H9 (cell line): Measurements from ENCODE around the gene HIGD2B. TPM values are rescaled to one million over a fixed set of nuclear protein-coding genes. Genes with fewer than 3 reads are reported as not detected.

Source experiments
- DNase-seq: peaks from one replicate; pipeline ENCODE4 v3.0.0-alpha.2; 2017
- H2AFZ ChIP-seq: one replicate; pipeline ENCODE4 v1.6.1; 2013; ENCODE audit warnings: mild to moderate bottlenecking, low read length, control low read depth, moderate library complexity
- H2AK5ac ChIP-seq: 2 replicates; pipeline ENCODE4 v1.6.1; 2013; ENCODE audit warnings: low read length, control low read depth, mixed read lengths; ENCODE audit not compliant: insufficient read length
- H2BK120ac ChIP-seq: one replicate; pipeline ENCODE4 v1.6.1; 2013; ENCODE audit warnings: low read depth, mild to moderate bottlenecking, low read length, control low read depth, inconsistent platforms; ENCODE audit not compliant: poor library complexity, severe bottlenecking
- H2BK12ac ChIP-seq: 2 replicates; pipeline ENCODE4 v1.6.1; 2013; ENCODE audit warnings: low read length, control low read depth, mixed read lengths, low read depth; ENCODE audit not compliant: insufficient read length
- H2BK15ac ChIP-seq: 2 replicates; pipeline ENCODE4 v1.6.1; 2013; ENCODE audit warnings: low read depth, low read length, control low read depth
- H2BK20ac ChIP-seq: one replicate; pipeline ENCODE4 v1.6.1; 2013; ENCODE audit warnings: low read depth, mild to moderate bottlenecking, low read length, control low read depth, inconsistent platforms; ENCODE audit not compliant: poor library complexity, severe bottlenecking
- H2BK5ac ChIP-seq: 2 replicates; pipeline ENCODE4 v1.6.1; 2013; ENCODE audit warnings: low read length, control low read depth, mixed read lengths; ENCODE audit not compliant: insufficient read length
- H3K14ac ChIP-seq: 2 replicates; pipeline ENCODE4 v1.6.1; 2013; ENCODE audit warnings: low read length, control low read depth; ENCODE audit not compliant: insufficient read depth
- H3K18ac ChIP-seq: 2 replicates; pipeline ENCODE4 v1.6.1; 2013; ENCODE audit warnings: low read depth, mild to moderate bottlenecking, mixed read lengths, low read length, control low read depth; ENCODE audit not compliant: insufficient read length
- H3K23ac ChIP-seq: 2 replicates; pipeline ENCODE4 v1.6.1; 2013; ENCODE audit warnings: low read length, control low read depth, mixed read lengths, low read depth; ENCODE audit not compliant: insufficient read length
- H3K23me2 ChIP-seq: 2 replicates; pipeline ENCODE4 v1.6.1; 2013; ENCODE audit warnings: low read depth, mild to moderate bottlenecking, mixed read lengths, low read length, control low read depth; ENCODE audit not compliant: insufficient read length, poor library complexity, severe bottlenecking
- H3K27ac ChIP-seq: 2 replicates; pipeline ENCODE4 v1.5.1; 2013; ENCODE audit warnings: low read length, control low read depth, mixed read lengths, low read depth; ENCODE audit not compliant: insufficient read length
- H3K27me3 ChIP-seq: 2 replicates; pipeline ENCODE4 v1.6.1; 2013; ENCODE audit warnings: low read length, control low read depth, inconsistent platforms; ENCODE audit not compliant: insufficient read depth
- H3K4ac ChIP-seq: 2 replicates; pipeline ENCODE4 v1.6.1; 2013; ENCODE audit warnings: low read depth, mild to moderate bottlenecking, control low read depth, inconsistent platforms, low read length, moderate library complexity
- H3K4me1 ChIP-seq: 2 replicates; pipeline ENCODE4 v1.6.1; 2013; ENCODE audit warnings: low read length, control low read depth, inconsistent platforms; ENCODE audit not compliant: insufficient read depth
- H3K4me2 ChIP-seq: 2 replicates; pipeline ENCODE4 v1.6.1; 2013; ENCODE audit warnings: low read length, control low read depth, mixed read lengths; ENCODE audit not compliant: insufficient read length, insufficient read depth
- H3K56ac ChIP-seq: 2 replicates; pipeline ENCODE4 v1.6.1; 2013; ENCODE audit warnings: low read depth, mild to moderate bottlenecking, mixed read lengths, low read length, control low read depth; ENCODE audit not compliant: insufficient read length
- H3K79me1 ChIP-seq: 2 replicates; pipeline ENCODE4 v1.6.1; 2013; ENCODE audit warnings: low read depth, mild to moderate bottlenecking, moderate library complexity, low read length, control low read depth, inconsistent platforms; ENCODE audit not compliant: insufficient read depth, poor library complexity, severe bottlenecking
- H3K79me2 ChIP-seq: 2 replicates; pipeline ENCODE4 v1.6.1; 2013; ENCODE audit warnings: low read length, control low read depth, inconsistent platforms; ENCODE audit not compliant: insufficient read depth
- H3K9ac ChIP-seq: 2 replicates; pipeline ENCODE4 v1.6.1; 2013; ENCODE audit warnings: low read length, control low read depth, mixed read lengths; ENCODE audit not compliant: insufficient read length; ENCODE audit errors: extremely low read depth
- H3K9me3 ChIP-seq: one replicate; pipeline ENCODE4 v1.6.1; 2013; ENCODE audit warnings: low read depth, low read length, inconsistent platforms; ENCODE audit not compliant: control insufficient read depth
- H3T11ph ChIP-seq: one replicate; pipeline ENCODE4 v1.6.1; 2013; ENCODE audit warnings: mild to moderate bottlenecking, low read length, control low read depth, inconsistent platforms
- H4K20me1 ChIP-seq: one replicate; pipeline ENCODE4 v1.6.1; 2013; ENCODE audit not compliant: control insufficient read depth, insufficient read length, insufficient read depth
- H4K5ac ChIP-seq: 2 replicates; pipeline ENCODE4 v1.6.1; 2013; ENCODE audit warnings: low read depth, mild to moderate bottlenecking, mixed read lengths, low read length, control low read depth; ENCODE audit not compliant: insufficient read length
- H4K8ac ChIP-seq: replicated peaks from 2 replicates; pipeline ENCODE4 v1.6.1; 2013; ENCODE audit warnings: low read length, control low read depth, mixed read lengths, low read depth; ENCODE audit not compliant: insufficient read length
- H4K91ac ChIP-seq: 2 replicates; pipeline ENCODE4 v1.6.1; 2013; ENCODE audit warnings: low read depth, mild to moderate bottlenecking, moderate library complexity, mixed read lengths, low read length, control low read depth; ENCODE audit not compliant: insufficient read length
- H3K27ac Mint-ChIP-seq, 3 experiments: 2 replicates in 2 of 3; 3 replicates in 1 of 3; pipeline ENCODE4 v1.8.0; 2020 to 2021; ENCODE audit warnings: mixed read lengths in 3 of 3, mild to moderate bottlenecking in 1 of 3, moderate library complexity in 1 of 3
- H3K27me3 Mint-ChIP-seq: 2 replicates; pipeline ENCODE4 v1.8.0; 2021; ENCODE audit warnings: low read depth, mild to moderate bottlenecking, moderate library complexity, mixed read lengths
- H3K36me3 Mint-ChIP-seq, 3 experiments: 2 replicates in 2 of 3; 3 replicates in 1 of 3; pipeline ENCODE4 v1.8.0; 2020 to 2021; ENCODE audit warnings: low read depth in 3 of 3, mixed read lengths in 3 of 3; ENCODE audit not compliant: insufficient read depth in 1 of 3
- H3K4me1 Mint-ChIP-seq, 2 experiments: 2 replicates each; pipeline ENCODE4 v1.8.0; 2020; ENCODE audit warnings: mixed read lengths in 2 of 2
- H3K4me3 Mint-ChIP-seq, 2 experiments: 2 replicates in 1 of 2; 3 replicates in 1 of 2; pipeline ENCODE4 v1.8.0; 2020 to 2021; ENCODE audit warnings: mild to moderate bottlenecking in 2 of 2, mixed read lengths in 2 of 2, moderate library complexity in 1 of 2
- H3K9me3 Mint-ChIP-seq, 2 experiments: 2 replicates in 1 of 2; 3 replicates in 1 of 2; pipeline ENCODE4 v1.8.0; 2020; ENCODE audit warnings: mild to moderate bottlenecking in 2 of 2, mixed read lengths in 2 of 2, moderate library complexity in 1 of 2
- CTCF ChIP-seq: fragments of 200-600 bp; sonication (generic); conservative IDR thresholded peaks from 3 replicates; pipeline ENCODE4 v1.8.0; 2021; ENCODE audit warnings: antibody characterized with exemption, mild to moderate bottlenecking
- WGBS: extraction: QIAGEN DNeasy Blood & Tissue Kit; methylation state at CpG from one replicate; pipeline ENCODE4 v1.1.7; 2013; ENCODE audit warnings: missing lambda C conversion rate, low lambda C conversion rate, mixed read lengths; ENCODE audit not compliant: insufficient read length; ENCODE audit errors: extremely low coverage; 5-methylcytosine and 5-hydroxymethylcytosine counted together
- total RNA-seq: library from RNA; stranded (reverse); gene quantifications from 2 replicates; pipeline ENCODE4 v1.2.1, GENCODE V29; 2021

Gene HIGD2B
- total RNA-seq, 1 experiment from 2014 or later, result not detected

GRCh38 chr15:72725446-72725845 is 39.5 kb upstream of the HIGD2B start:
- Histone ChIP-seq H3T11ph (no peak overlapping the region), H3K56ac (no peak overlapping the region), H4K20me1 (no peaks in the 10 kb centered on the region), H2BK120ac (no peak overlapping the region), H2BK12ac (no peak overlapping the region), H3K27ac (no peak overlapping the region), H3K4ac (no peak overlapping the region), H3K4me2 (no peak overlapping the region), H3K9me3 (no peaks in the 10 kb centered on the region), H4K5ac (no peak overlapping the region), H3K23me2 (no peaks in the 10 kb centered on the region), H4K8ac (no peak overlapping the region), H3K79me1 (no peaks in the 10 kb centered on the region), H2AFZ (no peak overlapping the region), H2BK20ac (no peak overlapping the region), H3K9ac (no peak overlapping the region), H3K14ac (no peak overlapping the region), H3K18ac (no peak overlapping the region), H3K79me2 (no peaks in the 10 kb centered on the region), H3K4me1 (peaks cover 2% of the 10 kb centered on the region; the same call in 1 of the 2 replicates), H3K27me3 (no peaks in the 10 kb centered on the region), H4K91ac (no peak overlapping the region), H2BK15ac (no peak overlapping the region), H2AK5ac (no peak overlapping the region), H3K23ac (no peak overlapping the region), H2BK5ac (no peak overlapping the region)
- H3K4me3 Mint-ChIP-seq, result no peak overlapping the region
- no peak overlapping the region for H3K27ac Mint-ChIP-seq
- no peak for DNase-seq
- peaks cover 3 to 11% (median 10%) of the 10 kb centered on the region in 3 experiments; a peak in 5 of 7 replicates for H3K36me3 Mint-ChIP-seq
- TF ChIP-seq CTCF, result no peak
- no peaks in the 10 kb centered on the region for H3K9me3 Mint-ChIP-seq
- no CpG with 5 or more reads among the region's 3 CpGs for WGBS
- no peaks in the 10 kb centered on the region for H3K27me3 Mint-ChIP-seq
- H3K4me1 Mint-ChIP-seq, result peaks cover 7 to 8% of the 10 kb centered on the region in 2 experiments
